Measurements from ENCODE around the gene TARBP1.
"Not testable (repeated sequence)": the region's sequence is repeated elsewhere in the genome, so short reads cannot be mapped to it uniquely, and the experiment has no call there.

Gene TARBP1

GRCh38 chr1:234395297-234395696 lies 83.7 kb downstream of the TARBP1 start:
- no peak for DNase-seq (ENCODE audit: low spot score)

DNA sequence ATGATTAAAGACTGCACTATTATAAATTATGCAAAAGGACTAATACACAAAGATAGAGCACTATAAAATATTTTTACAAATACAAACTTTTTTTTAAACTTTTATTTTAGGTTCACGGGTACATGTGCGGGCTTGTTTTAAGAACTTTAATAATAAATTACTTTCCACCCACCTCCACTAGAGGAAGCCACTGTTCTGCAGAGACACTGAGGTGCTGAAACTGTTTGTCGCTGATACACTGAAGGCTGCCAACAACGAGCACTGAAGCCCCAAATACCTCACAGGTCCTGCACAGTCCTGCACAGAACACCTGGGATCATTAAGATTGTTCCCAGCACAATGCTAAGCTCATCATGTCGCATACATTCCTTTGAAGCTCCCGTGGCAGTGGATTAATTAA lies 85.8 kb downstream of the TARBP1 start:
- no peak for DNase-seq (ENCODE audit: low spot score)

- no peak for DNase-seq (ENCODE audit: low spot score)
These were observed 90.9 kb downstream of the TARBP1 start for GRCh38 chr1:234388094-234388493.

DNA sequence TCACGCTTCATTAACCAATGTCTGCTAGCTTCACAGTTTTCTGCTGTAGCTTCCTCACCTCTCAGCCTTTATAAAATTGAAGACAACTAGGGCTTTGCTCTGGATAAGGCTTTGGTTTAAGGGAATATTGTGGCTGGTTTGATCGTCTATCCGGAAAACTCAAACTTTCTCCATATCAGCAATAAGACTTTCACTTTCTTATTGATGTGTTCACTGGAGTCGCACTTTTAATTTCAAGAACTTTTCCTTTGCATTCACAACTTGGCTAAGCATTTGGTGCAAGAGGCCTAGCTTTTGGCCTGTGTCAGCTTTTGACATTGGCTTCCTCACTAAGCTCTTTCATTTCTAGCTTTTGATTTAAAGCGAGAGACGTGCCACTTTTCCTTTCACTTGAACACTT lies 92.9 kb downstream of the TARBP1 start:
- DNase-seq (ENCODE audit: low spot score), result no peak

DNA sequence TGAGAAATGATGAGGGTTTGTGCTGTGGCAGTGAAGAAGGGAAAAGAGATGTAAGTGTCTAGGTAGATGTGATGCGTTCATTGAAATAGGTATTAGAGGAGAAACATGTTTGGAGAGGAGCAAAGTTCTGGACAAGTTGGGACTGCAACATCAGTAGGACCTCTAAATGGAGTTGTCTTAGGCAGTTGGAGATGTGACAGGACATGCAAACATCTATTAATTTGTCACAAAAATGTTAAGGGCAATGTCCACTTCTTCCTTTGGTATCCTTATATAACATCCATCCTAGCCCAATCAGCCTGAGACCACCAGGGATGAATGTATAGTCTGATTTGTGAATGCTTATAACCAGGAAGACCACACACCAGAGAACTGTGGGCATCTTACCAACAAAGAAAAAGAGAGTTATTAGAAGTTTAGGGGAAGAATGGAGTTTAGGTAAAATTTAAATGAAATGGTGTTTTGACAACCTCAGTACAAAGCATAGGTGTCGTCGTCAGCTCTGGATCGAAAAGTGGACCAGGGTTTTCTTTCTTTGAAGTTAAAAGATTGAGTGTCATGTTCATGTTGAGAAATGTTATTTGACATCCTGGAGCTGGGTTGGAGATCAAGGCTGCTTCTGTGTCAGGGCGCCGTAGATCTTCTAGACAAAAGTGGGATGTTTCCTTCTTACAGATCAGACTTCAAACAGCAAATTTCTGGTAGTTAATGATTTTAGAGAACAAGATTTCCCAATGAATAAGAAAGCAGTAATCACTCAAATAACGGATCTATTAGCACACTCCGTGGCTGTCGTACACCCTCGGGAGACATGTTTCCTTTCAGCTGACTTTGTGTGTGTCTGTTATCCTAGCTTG lies 97.1 kb downstream of the TARBP1 start:
- DNase-seq (ENCODE audit: low spot score), result no peak

- not testable (repeated sequence) for DNase-seq (ENCODE audit: low spot score)
These were observed 99.3 kb downstream of the TARBP1 start for GRCh38 chr1:234379591-234380109.

- no peak for DNase-seq (ENCODE audit: low spot score)
These were observed 103.3 kb downstream of the TARBP1 start for GRCh38 chr1:234375672-234376071.

DNA sequence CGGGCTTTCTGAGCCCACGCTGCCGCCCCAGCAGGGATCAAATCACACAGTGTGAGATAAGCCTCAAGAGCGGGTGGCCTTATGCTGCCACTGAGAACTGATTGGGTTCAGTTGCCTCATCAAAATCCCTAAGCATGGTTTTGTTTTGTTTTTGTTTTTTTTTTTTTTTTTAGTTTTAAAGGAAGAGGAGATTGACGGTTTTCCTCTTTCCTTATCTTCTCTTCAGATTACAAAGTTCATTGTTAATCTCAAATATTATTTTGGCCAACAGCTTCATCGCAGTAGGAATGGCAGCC lies 105.1 kb downstream of the TARBP1 start:
- no peak for DNase-seq (ENCODE audit: low spot score)

DNA sequence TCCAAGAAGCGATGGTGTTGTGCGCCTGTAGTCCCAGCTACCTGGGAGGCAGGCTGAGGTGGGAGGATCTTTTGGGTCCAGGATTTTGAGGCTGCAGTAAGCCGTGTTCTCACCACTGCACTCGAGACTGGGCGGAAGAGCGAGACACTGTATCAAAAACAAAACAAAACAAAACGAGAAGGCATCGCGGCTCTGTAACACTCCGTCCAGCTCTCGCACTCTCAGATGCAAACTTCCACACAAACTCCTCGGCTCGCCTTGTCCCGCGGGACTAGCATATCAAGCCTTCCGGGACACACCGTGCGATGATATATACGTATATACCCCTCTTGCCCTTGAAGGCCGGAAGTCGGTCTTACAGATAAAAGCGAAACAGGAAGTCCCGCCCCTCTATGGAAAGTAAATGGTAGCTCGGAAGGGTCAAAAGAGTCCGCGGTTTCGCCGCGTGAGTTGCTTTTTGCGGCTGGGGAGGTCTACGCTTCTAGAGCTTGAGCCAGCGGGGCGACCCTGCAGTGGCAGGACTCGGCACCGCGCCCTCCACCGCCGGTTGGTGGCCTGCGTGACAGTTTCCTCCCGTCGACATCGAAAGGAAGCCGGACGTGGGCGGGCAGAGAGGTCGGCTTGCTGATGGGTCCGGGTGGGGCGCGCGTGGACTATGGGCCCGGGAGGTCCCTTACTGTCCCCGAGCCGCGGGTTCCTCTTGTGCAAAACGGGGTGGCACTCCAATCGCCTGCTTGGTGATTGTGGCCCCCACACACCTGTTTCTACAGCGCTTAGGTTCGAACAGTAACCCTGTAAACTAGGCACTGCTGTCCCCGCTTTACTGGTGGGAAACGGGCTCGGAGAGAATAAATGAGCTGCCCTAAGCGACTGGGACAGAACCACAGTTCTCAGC lies 105.7 kb downstream of the TARBP1 start, which contains the start of gene COA6:
COA6 (plus strand) TSS at position 393 of the 895 bp plus-strand sequence; CDS start at position 404, 11 bp downstream.
- peak; percentile 95 for DNase-seq (ENCODE audit: low spot score)

- DNase-seq (ENCODE audit: low spot score), result no peak
These were observed 106.8 kb downstream of the TARBP1 start for GRCh38 chr1:234372011-234372757.

DNA sequence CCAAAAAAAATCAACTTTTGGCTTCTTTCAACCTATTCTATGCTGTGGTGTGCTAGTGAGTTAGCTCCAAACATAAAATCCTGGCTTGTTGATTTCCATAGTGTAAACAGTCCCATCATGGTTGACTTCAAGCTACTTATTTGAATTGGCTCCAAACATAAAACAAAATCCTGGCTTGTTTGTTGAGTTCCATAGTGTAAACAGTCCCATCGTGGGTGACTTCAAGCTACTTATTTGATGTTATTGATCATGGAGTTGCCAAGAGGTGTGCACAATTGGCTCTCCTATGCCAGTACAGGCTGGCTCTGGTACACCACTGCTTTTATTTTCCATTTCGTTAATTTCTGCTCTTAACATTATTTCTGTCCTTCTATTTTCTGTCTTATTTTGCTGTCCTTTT lies 107.6 kb downstream of the TARBP1 start:
- DNase-seq (ENCODE audit: low spot score), result no peak

DNA sequence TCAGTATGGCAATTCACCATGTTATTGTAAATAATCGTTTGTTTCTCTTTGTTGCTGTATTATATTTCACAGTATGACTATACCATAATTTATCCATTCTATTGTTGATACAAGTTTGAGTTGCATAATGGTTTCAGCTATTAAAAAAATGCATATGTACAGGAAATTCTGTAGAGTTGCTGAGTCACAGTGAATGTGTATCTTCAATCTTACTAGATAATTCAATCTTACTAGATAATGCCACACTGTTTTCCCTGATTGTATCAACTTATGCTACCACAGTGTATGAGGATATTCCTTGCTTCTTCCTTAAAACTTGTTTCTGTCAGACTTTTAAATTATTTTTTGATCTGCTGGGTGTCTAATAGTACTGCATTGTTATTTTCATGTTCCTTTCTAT lies 109.2 kb downstream of the TARBP1 start:
- DNase-seq (ENCODE audit: low spot score), result no peak

DNA sequence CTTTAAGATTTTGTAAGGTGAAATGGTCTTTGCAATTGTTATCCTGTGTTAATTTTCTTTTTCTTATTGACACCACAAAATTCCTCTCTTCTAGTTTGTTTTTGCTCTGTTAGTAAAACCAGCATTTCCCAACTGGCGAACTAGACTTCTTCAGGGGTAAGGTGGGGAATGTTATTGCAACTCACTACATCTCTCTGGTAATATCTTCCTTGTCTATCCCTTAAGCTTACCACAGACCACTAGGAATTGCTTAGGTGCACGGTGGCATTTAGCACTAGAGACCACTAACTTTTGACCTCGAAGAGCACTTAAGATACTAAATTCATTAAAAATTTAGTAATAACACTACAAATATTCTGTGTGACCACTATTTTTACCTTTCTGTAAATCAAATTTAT lies 109.9 kb downstream of the TARBP1 start:
- no peak for DNase-seq (ENCODE audit: low spot score)

GRCh38 chr1:234368320-234369032 lies 110.5 kb downstream of the TARBP1 start:
- no peak for DNase-seq (ENCODE audit: low spot score)

GRCh38 chr1:234362558-234362957 lies 116.4 kb downstream of the TARBP1 start:
- no peak for DNase-seq (ENCODE audit: low spot score)

DNA sequence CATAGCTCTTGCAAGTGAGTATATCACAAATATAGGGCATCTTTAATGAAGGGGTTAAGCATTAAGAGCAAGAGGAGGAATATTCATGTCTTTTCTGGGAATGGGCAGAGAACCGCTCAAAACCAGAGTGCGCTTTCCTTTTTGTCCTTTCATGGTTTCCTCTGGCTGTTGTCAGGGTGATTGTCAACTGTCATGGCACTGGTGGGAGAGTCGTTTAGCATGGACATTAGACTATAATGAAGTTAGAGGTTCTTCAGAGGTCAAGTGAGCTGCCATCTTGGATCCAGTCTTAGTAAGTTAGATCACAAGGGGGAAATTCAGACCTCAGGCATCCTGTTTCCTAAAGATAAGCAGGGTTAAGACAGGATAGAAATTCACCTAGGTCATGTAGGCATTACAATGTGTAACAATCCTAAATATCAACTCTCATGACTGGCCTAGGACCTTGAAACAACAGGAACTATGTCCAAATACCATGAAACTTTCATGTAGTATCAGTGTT lies 117.8 kb downstream of the TARBP1 start:
- DNase-seq (ENCODE audit: low spot score), result no peak

- DNase-seq (ENCODE audit: low spot score), result no peak
These were observed 121.1 kb downstream of the TARBP1 start for GRCh38 chr1:234357831-234358230.

DNA sequence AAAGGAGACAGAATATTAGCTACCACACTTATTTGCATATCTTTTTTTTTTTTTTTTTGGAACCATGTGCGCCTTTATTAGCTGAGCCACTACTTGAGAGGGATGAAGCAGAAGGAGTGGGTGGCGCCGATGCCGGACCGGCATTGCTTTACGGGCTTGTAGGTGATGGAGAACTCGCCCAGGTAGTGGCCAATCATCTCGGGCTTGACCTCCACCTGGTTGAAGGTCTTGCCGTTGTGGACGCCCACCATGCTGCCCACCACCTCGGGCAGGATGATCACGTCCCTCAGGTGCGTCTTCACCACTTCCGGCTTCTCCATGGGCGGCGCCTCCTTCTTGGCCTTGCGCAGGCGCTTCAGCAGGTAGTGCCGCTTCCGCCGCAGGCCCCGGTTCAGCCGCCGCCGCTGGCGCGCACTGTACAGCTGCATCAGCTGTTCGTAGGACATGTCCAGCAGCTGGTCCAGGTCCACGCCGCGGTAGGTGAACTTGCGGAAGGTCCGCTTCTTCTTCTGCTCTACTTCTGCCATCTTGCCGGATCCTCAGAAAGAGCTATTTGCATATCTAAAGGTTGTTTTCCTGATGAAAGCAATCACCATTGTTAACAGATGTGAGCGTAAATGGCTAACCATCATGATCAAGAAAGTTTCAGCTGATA lies 122.2 kb downstream of the TARBP1 start:
- peak; percentile 24 for DNase-seq (ENCODE audit: low spot score)

- DNase-seq (ENCODE audit: low spot score), result no peak
These were observed 123.0 kb downstream of the TARBP1 start for GRCh38 chr1:234355782-234356510.

- no peak for DNase-seq (ENCODE audit: low spot score)
These were observed 130.0 kb downstream of the TARBP1 start for GRCh38 chr1:234348964-234349363.
